Measurements from ENCODE around the gene NMNAT2.

Gene NMNAT2

DNA sequence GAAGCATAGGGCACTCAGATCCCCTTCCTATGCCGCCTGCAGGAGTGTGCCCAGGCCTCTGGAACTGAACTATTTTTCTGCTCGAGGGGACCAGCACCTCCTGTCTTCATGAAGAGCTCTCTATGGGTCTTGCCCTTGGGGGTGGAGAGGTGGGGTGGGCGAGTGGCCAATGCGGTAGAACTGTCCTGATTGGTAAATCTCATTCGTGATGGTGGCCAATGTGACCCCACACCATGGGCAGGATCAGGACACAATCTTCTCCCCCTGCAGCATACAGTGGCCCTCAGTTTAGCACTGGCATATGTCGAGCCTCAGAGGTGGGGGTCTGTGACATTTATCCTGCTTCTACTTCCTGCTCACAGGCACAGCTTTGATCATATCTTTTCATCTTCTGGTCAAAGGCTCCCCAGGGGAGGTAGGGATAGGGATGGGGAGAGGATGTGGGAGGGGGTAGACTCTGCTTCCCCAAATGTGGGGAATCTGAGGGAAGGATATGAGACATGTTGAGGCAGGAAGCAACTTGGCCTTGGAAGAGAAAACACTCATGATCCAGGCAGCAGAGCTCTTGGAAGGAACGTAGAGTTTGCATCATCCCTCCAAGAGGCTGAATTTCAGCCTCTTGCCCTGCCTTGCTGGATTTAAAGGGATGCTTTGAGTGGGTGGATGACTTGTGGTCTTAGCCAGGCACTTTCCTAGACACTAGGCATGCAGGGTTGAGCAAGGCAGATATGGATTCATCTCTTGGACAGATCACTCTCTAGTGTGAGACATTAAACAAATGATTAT is 150.3 kb downstream of the NMNAT2 start:
- no peak overlapping the region for H2AFZ ChIP-seq (ENCODE audit: low read depth)
- H3K27me3 ChIP-seq (ENCODE audit: insufficient read depth, low read depth), result no peaks in the 10 kb centered on the region
- no peak overlapping the region for H3K27ac ChIP-seq
- H3K9ac ChIP-seq, result no peak overlapping the region
- H3K79me2 ChIP-seq (ENCODE audit: insufficient read depth, low read depth), result no peaks in the 10 kb centered on the region
- no peaks in the 10 kb centered on the region for H3K36me3 ChIP-seq (ENCODE audit: insufficient read depth)
- no peaks in the 10 kb centered on the region for H3K4me1 ChIP-seq (ENCODE audit: low read depth, poor library complexity, severe bottlenecking)
- TF ChIP-seq, protein P1, sequence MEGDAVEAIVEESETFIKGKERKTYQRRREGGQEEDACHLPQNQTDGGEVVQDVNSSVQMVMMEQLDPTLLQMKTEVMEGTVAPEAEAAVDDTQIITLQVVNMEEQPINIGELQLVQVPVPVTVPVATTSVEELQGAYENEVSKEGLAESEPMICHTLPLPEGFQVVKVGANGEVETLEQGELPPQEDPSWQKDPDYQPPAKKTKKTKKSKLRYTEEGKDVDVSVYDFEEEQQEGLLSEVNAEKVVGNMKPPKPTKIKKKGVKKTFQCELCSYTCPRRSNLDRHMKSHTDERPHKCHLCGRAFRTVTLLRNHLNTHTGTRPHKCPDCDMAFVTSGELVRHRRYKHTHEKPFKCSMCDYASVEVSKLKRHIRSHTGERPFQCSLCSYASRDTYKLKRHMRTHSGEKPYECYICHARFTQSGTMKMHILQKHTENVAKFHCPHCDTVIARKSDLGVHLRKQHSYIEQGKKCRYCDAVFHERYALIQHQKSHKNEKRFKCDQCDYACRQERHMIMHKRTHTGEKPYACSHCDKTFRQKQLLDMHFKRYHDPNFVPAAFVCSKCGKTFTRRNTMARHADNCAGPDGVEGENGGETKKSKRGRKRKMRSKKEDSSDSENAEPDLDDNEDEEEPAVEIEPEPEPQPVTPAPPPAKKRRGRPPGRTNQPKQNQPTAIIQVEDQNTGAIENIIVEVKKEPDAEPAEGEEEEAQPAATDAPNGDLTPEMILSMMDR (conservative IDR thresholded peaks at IDR 0.05; ENCODE audit: low read depth, low read length), result no peak
- H3K4me2 ChIP-seq, result no peak overlapping the region
- H4K20me1 ChIP-seq (ENCODE audit: insufficient read depth), result no peaks in the 10 kb centered on the region
- H3K4me3 ChIP-seq (IDR thresholded peaks at IDR 0.05; ENCODE audit: insufficient read depth, low read depth, low read length), result no peak overlapping the region

DNA sequence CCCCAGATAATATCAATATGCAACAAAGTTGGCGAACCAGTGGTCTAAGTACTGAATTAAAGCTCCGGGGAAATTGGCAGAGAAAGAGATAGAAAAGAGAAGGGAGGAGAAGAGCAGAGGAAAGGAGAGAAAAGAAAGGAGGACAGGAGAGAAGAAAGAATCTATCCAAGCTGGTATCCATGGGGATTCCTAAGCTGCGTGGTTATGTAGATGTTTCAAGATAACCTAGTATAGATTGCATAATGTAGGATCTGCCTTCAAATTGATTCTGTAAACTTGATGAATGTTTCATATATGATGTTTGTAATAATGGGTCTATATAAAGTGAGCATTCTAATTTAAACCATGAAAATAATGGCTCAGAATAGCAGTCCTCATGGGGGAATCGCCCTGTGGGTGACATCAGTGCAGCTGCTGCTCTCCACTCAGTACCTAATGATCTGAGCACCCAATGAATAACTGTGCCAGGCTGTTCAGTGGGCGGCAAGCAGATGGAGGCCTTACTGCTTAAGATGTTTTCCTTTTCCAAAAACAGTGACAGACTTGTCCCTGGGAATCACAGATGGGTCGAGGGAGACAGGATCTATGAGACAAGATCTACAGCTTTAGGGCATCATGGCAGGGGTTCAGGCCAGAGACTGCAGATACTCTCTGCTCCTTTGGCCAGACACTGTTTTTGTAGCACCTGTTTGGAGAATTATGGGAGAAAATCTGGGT is 154.1 kb downstream of the NMNAT2 start:
- Histone ChIP-seq H2AFZ (ENCODE audit: low read depth) (no peak overlapping the region), H3K9ac (no peak overlapping the region), H3K4me3 (IDR thresholded peaks at IDR 0.05; ENCODE audit: insufficient read depth, low read depth, low read length) (no peak overlapping the region), H3K4me1 (ENCODE audit: low read depth, poor library complexity, severe bottlenecking) (no peaks in the 10 kb centered on the region), H4K20me1 (ENCODE audit: insufficient read depth) (no peaks in the 10 kb centered on the region), H3K27me3 (ENCODE audit: insufficient read depth, low read depth) (no peaks in the 10 kb centered on the region), H3K79me2 (ENCODE audit: insufficient read depth, low read depth) (no peaks in the 10 kb centered on the region), H3K27ac (no peak overlapping the region), H3K36me3 (ENCODE audit: insufficient read depth) (no peaks in the 10 kb centered on the region), H3K4me2 (no peak overlapping the region)
- TF ChIP-seq, protein P1 (conservative IDR thresholded peaks at IDR 0.05; ENCODE audit: low read depth, low read length), result no peak

DNA sequence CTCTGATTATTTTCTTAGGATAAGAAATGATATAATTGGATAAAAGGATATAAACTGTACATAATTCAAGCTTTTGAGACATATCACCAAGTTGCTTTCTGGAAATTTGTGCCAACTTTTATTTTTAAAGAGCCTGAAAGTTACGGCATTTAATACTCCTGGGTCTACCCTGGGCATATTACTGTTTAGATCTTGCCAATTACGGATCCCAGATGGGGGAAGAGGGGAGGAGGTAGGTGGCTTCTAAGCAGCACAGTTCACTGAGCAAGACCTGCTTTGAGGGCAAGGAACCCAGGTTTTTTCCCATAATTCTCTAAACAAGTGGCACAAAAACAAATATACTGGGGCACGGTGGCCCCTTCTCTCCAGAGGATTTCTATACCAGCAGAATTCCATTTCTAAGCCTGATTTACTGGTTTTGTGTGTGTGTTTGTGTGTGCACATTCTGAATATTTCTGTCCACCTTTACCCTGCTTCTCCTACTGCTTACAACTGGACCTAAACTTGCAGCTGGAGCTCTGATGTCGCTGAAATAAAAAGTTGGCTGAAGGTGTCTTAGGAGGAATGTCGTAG is 155.5 kb downstream of the NMNAT2 start:
- no peak overlapping the region for H3K4me2 ChIP-seq
- H3K9ac ChIP-seq, result no peak overlapping the region
- no peaks in the 10 kb centered on the region for H3K79me2 ChIP-seq (ENCODE audit: insufficient read depth, low read depth)
- no peak overlapping the region for H3K4me3 ChIP-seq (IDR thresholded peaks at IDR 0.05; ENCODE audit: insufficient read depth, low read depth, low read length)
- H2AFZ ChIP-seq (ENCODE audit: low read depth), result no peak overlapping the region
- H3K27ac ChIP-seq, result no peak overlapping the region
- TF ChIP-seq, protein P1 (conservative IDR thresholded peaks at IDR 0.05; ENCODE audit: low read depth, low read length), result no peak
- H4K20me1 ChIP-seq (ENCODE audit: insufficient read depth), result no peaks in the 10 kb centered on the region
- H3K4me1 ChIP-seq (ENCODE audit: low read depth, poor library complexity, severe bottlenecking), result no peaks in the 10 kb centered on the region
- no peaks in the 10 kb centered on the region for H3K27me3 ChIP-seq (ENCODE audit: insufficient read depth, low read depth)
- no peaks in the 10 kb centered on the region for H3K36me3 ChIP-seq (ENCODE audit: insufficient read depth)

DNA sequence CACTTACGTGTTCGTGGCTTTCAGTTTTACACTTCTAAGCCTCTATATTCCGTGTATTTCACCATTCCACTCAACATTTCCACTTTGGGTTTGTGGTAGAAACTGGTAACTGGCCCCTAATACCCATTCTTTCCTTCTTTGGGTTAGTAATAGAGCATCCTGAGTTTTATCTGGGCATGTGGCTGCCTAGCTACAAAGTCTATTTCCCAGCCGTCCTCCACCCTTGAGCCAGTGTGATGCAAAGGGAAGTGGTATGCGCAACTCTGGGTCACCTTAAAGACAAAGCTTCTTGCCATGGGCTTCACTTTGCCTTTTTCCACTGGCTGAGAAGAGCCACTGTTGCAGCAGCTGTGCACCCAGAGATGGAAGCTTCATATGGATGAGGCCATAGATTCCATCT is 158.3 kb downstream of the NMNAT2 start:
- H3K4me3 ChIP-seq (IDR thresholded peaks at IDR 0.05; ENCODE audit: insufficient read depth, low read depth, low read length), result no peak overlapping the region
- no peaks in the 10 kb centered on the region for H3K4me1 ChIP-seq (ENCODE audit: low read depth, poor library complexity, severe bottlenecking)
- TF ChIP-seq, protein P1 (conservative IDR thresholded peaks at IDR 0.05; ENCODE audit: low read depth, low read length), result no peak
- no peaks in the 10 kb centered on the region for H3K27me3 ChIP-seq (ENCODE audit: insufficient read depth, low read depth)
- H4K20me1 ChIP-seq (ENCODE audit: insufficient read depth), result no peaks in the 10 kb centered on the region
- no peak overlapping the region for H3K9ac ChIP-seq
- H3K4me2 ChIP-seq, result no peak overlapping the region
- no peak overlapping the region for H2AFZ ChIP-seq (ENCODE audit: low read depth)
- no peak overlapping the region for H3K27ac ChIP-seq
- H3K36me3 ChIP-seq (ENCODE audit: insufficient read depth), result no peaks in the 10 kb centered on the region
- no peaks in the 10 kb centered on the region for H3K79me2 ChIP-seq (ENCODE audit: insufficient read depth, low read depth)

Data from KMS-11 (cell line).